ENCODE measurements around the gene TTC39A. TPM values are rescaled to one million over a fixed set of nuclear protein-coding genes. Genes with fewer than 3 reads are reported as not detected.

TTC39A gene
- total RNA-seq, 3 donors from 2014 or later (not counting 1 experiment from before 2014, with no cell fraction given), result 0.38 TPM; not detected in 2

- H3K9me3 ChIP-seq (ENCODE audit: control insufficient read depth, insufficient read depth, low read length), result no peaks in the 10 kb centered on the region
- WGBS (ENCODE audit: insufficient coverage), result 42% methylated on average over 25 of the region's 26 CpGs
- peaks cover 0 to 10% of the 10 kb centered on the region in 2 donors for H3K4me1 Mint-ChIP-seq
- H3K27me3 ChIP-seq (ENCODE audit: control insufficient read depth, insufficient read depth, low read length), result peaks cover 14% of the 10 kb centered on the region
- peaks cover 10% of the 10 kb centered on the region for H3K4me1 ChIP-seq (ENCODE audit: control insufficient read depth, insufficient read depth, low read length)
- H3K27me3 Mint-ChIP-seq (ENCODE audit: low read depth in 2 of 2), result peaks cover 29 to 31% of the 10 kb centered on the region in 2 donors
- no peak for TF ChIP-seq CTCF (IDR thresholded peaks at IDR 0.05)
- H3K4me3 ChIP-seq (ENCODE audit: low read length), result no peak overlapping the region
- H3K36me3 ChIP-seq (ENCODE audit: control insufficient read depth, insufficient read depth, low read length), result no peaks in the 10 kb centered on the region
- intact Hi-C loops (cut with micrococcal nuclease), result no loop called here
- H3K36me3 Mint-ChIP-seq, result no peaks in the 10 kb centered on the region
- no peak overlapping the region for H3K27ac Mint-ChIP-seq
- peak in 2 of 3 donors; percentile 7 to 17 for ATAC-seq
- no peak overlapping the region for H3K27ac ChIP-seq (ENCODE audit: low read length)
- peak overlapping the region; percentile 55 for H3K4me3 Mint-ChIP-seq
- no peak for DNase-seq
- no peaks in the 10 kb centered on the region for H3K9me3 Mint-ChIP-seq
Observed at GRCh38 chr1:51329443-51330325, 678 bp downstream of the TTC39A start.

GRCh38 chr1:51328926-51329325 is 1.4 kb downstream of the TTC39A start:
- H3K27ac ChIP-seq (ENCODE audit: low read length), result no peak overlapping the region
- peak overlapping the region; percentile 40 for H3K4me3 Mint-ChIP-seq
- H3K4me1 ChIP-seq (ENCODE audit: control insufficient read depth, insufficient read depth, low read length), result peaks cover 10% of the 10 kb centered on the region
- H3K4me3 ChIP-seq (ENCODE audit: low read length), result no peak overlapping the region
- no peaks in the 10 kb centered on the region for H3K36me3 Mint-ChIP-seq
- TF ChIP-seq CTCF (IDR thresholded peaks at IDR 0.05), result no peak
- ATAC-seq (no peak), DNase-seq (no peak)
- no peak overlapping the region for H3K27ac Mint-ChIP-seq
- no peaks in the 10 kb centered on the region for H3K9me3 ChIP-seq (ENCODE audit: control insufficient read depth, insufficient read depth, low read length)
- peaks cover 29 to 31% of the 10 kb centered on the region in 2 donors for H3K27me3 Mint-ChIP-seq (ENCODE audit: low read depth in 2 of 2)
- H3K9me3 Mint-ChIP-seq, result no peaks in the 10 kb centered on the region
- H3K4me1 Mint-ChIP-seq, result peaks cover 0 to 10% of the 10 kb centered on the region in 2 donors
- 97% methylated on average over 4 of the region's 4 CpGs for WGBS (ENCODE audit: insufficient coverage)
- H3K36me3 ChIP-seq (ENCODE audit: control insufficient read depth, insufficient read depth, low read length), result no peaks in the 10 kb centered on the region
- H3K27me3 ChIP-seq (ENCODE audit: control insufficient read depth, insufficient read depth, low read length), result peaks cover 14% of the 10 kb centered on the region
- intact Hi-C loops (cut with micrococcal nuclease), result no loop called here

GRCh38 chr1:51328279-51328678 is 2.1 kb downstream of the TTC39A start:
- peaks cover 14% of the 10 kb centered on the region for H3K27me3 ChIP-seq (ENCODE audit: control insufficient read depth, insufficient read depth, low read length)
- 83% methylated on average over 3 of the region's 3 CpGs for WGBS (ENCODE audit: insufficient coverage)
- Mint-ChIP-seq H3K36me3 (no peaks in the 10 kb centered on the region), H3K27me3 (ENCODE audit: low read depth in 2 of 2) (peaks cover 29 to 31% of the 10 kb centered on the region in 2 donors), H3K27ac (no peak overlapping the region), H3K4me1 (peaks cover 0 to 10% of the 10 kb centered on the region in 2 donors), H3K9me3 (no peaks in the 10 kb centered on the region), H3K4me3 (peak overlapping the region; percentile 26)
- H3K9me3 ChIP-seq (ENCODE audit: control insufficient read depth, insufficient read depth, low read length), result no peaks in the 10 kb centered on the region
- H3K36me3 ChIP-seq (ENCODE audit: control insufficient read depth, insufficient read depth, low read length), result no peaks in the 10 kb centered on the region
- H3K4me3 ChIP-seq (ENCODE audit: low read length), result no peak overlapping the region
- ATAC-seq (no peak), DNase-seq (no peak)
- TF ChIP-seq CTCF (IDR thresholded peaks at IDR 0.05), result no peak
- H3K4me1 ChIP-seq (ENCODE audit: control insufficient read depth, insufficient read depth, low read length), result peaks cover 10% of the 10 kb centered on the region
- no peak overlapping the region for H3K27ac ChIP-seq (ENCODE audit: low read length)
- intact Hi-C loops (cut with micrococcal nuclease), result no loop called here
